Peyer's patch (tissue), 4 donors: ENCODE measurements around the gene MARCHF9.

Experiments used
- POLR2A ChIP-seq, 2 donors: fragments of 450-650 bp; IDR thresholded peaks; one replicate each; pipeline ENCODE4 v1.5.1; 2017; ENCODE audit warnings: antibody characterized with exemption in 2 of 2, mild to moderate bottlenecking in 2 of 2, moderate library complexity in 2 of 2
- TF ChIP-seq, protein P1 (sequence below), 6 experiments: fragments of 450-650 bp in 4 of 6; fragments of 200-600 bp in 2 of 6; sonication (generic) in 1 of 6; IDR thresholded peaks; one replicate each; pipeline ENCODE4 v1.5.1; 2017 to 2019; ENCODE audit warnings: antibody characterized with exemption in 6 of 6, mild to moderate bottlenecking in 3 of 6, moderate library complexity in 1 of 6

DNA sequence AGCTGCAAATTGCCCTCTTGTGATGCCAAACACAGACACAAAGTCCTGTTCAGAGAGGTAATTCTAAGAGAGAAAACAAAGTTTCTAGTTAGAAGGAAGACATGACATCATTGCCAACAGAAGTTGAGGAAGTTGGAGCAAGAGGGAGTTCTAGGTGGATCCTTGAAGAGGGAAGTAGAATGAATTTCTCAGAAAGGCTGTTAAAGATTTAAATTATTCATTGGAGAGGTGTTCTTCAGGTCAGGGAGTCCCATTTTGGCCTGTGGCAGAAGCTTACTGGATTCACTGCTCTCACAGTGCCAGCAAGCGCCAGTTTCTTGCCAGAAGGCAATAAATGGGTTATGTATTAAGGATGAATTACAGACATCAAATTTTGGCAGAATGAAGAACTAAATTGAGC is 43.0 kb downstream of the MARCHF9 start:
- TF ChIP-seq POLR2A (IDR thresholded peaks at IDR 0.05): no peak
- TF ChIP-seq, protein P1, sequence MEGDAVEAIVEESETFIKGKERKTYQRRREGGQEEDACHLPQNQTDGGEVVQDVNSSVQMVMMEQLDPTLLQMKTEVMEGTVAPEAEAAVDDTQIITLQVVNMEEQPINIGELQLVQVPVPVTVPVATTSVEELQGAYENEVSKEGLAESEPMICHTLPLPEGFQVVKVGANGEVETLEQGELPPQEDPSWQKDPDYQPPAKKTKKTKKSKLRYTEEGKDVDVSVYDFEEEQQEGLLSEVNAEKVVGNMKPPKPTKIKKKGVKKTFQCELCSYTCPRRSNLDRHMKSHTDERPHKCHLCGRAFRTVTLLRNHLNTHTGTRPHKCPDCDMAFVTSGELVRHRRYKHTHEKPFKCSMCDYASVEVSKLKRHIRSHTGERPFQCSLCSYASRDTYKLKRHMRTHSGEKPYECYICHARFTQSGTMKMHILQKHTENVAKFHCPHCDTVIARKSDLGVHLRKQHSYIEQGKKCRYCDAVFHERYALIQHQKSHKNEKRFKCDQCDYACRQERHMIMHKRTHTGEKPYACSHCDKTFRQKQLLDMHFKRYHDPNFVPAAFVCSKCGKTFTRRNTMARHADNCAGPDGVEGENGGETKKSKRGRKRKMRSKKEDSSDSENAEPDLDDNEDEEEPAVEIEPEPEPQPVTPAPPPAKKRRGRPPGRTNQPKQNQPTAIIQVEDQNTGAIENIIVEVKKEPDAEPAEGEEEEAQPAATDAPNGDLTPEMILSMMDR (IDR thresholded peaks at IDR 0.05): no peak
